GM19397 (cell line): ENCODE measurements around the gene ANKRD16.

Experiments
- ATAC-seq: cut with Tn5 transposase; IDR thresholded peaks from one replicate; pipeline ENCODE4 v1.9.1; 2021; ENCODE audit warnings: mild to moderate bottlenecking, moderate library complexity; ENCODE audit not compliant: unreplicated experiment

ANKRD16 gene

GRCh38 chr10:5904227-5904626 is 14.5 kb upstream of the ANKRD16 start:
- ATAC-seq: peak; percentile 84

DNA sequence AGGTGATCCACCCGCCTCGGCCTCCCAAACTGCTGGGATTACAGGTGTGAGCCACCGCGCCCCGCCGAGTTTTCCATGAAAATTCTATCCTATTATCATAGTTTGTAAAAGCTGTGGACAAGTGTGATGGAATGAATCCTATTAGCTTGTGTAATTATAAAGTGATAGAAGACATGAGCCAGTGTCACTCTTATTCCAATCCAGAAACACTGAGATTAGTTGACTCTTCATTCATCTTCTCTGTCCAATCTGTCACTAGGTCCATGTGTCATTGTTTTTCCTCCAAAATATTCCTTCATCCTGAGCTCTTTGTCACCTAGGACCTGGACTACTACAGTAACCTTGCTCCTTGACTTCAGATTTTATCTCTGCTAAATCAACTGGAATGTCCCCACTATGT is 13.9 kb upstream of the ANKRD16 start:
- ATAC-seq: no peak

- ATAC-seq: no peak
Measured at GRCh38 chr10:5902511-5903274, 13.0 kb upstream of the ANKRD16 start.

GRCh38 chr10:5900247-5900646 is 10.6 kb upstream of the ANKRD16 start:
- ATAC-seq: no peak

GRCh38 chr10:5898163-5898562 is 8.5 kb upstream of the ANKRD16 start:
- ATAC-seq: no peak

GRCh38 chr10:5897504-5897903 is 7.8 kb upstream of the ANKRD16 start:
- no peak for ATAC-seq

DNA sequence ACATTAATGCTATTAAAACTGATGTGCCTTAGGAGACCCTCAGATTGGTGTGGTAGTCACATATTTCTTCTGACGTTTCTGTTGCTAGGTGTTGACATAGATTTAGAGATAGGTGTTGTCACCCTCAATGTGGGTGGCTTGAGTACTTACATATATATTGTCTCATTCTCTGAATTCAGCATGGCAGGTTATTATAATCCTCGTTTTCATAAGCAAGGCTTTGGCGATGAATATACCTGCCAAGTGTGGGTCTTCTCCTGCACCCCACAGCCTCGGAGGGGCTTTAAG is 7.3 kb upstream of the ANKRD16 start:
- no peak for ATAC-seq

DNA sequence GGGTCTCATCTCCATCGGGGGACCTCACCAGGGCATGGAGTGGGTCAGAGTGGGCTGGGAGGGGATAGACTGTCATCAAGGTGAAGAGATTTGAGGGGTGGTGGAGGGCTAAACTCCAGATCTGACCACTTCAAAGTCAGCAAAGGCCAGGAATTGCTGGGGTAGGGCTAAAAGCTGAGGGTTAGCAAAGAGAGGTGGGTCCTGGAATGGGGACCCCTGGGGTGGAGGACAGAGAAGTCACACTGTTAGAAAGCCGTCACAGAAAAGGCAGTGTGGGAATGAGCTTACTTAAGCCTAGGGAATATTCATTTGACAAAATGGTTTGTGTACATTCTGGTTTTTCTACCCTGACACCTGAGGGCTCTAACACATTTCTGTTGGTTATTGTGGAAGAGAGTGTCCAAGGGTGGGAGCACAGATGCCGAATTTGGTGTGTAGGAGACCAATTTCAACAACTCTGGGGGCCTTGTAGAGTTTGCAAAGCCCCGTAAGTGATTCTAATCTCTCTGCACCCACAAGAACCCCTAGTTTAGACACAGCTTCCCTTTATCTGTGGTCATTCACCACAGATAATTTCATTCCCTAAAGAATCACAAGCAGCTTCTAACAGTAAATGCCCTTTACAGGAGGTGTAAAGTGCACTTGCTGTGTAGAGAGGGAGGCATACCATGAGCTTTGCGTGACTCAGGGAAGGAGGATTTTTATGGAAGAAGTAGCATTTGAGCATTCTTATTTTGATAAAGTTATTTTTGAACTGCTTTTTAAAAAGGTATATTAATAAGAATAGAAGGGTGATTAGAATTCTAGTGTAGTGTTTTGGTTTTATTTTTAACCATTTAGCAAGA is 6.7 kb upstream of the ANKRD16 start:
- ATAC-seq: no peak

DNA sequence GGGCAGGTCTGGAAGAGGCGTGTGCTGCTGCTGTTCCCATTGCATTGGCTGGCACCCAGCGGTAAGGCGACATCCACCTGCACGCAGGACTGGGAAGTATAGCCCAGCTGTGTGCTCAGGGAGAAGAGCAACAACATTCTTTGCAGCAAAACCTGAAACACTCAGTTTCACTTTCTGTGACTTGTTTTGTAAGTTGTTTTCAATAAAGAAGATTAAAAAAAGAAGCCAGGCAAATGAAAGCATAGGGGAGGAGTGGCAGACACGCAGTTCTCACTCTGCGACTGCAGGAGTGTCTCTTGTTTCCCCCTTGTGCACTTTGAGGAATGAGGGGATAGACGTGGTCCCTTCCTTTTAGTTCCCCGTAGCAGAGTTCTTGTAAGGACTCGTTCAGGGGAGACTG is 6.1 kb upstream of the ANKRD16 start:
- ATAC-seq: peak; percentile 74

- ATAC-seq: no peak
Measured at GRCh38 chr10:5895365-5895764, 5.7 kb upstream of the ANKRD16 start.

DNA sequence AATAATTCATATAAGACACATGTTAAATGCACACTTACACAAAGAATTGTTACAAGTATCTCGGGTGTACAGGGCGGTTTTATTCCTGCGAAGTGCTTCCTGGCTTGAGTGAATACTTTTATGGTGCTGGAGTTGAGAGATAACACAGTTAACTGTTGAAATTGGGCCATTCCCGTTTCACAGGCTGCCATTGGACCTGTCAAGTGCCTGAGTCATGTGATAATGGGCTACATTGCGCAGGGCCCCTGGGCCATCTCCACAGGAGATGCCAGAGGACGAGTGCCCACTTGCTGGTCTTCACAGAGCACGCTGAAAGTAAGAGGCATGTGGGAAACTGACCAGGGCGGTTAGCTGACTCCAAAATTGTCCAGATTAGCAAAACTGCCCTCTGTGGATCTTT is 5.2 kb upstream of the ANKRD16 start:
- no peak for ATAC-seq

DNA sequence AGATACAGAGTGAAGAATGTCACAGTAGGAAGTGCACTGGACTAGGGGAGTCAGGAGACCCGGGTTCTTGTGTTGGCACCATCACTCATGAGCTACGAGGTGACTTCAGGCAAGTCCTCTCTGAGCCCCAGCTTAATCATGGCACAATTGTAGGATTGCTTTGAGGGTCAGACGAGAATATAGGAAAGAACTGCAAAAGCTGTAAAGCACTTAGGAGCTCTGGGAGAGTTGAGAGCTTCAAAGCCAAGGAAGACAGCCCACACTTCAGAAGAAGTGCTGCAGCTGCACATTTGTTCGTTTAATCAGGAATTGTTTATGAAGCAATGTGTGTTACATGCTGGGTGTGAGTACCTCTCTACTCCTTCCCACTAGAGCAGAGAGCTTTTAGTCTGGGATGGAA is 4.7 kb upstream of the ANKRD16 start:
- no peak for ATAC-seq

- no peak for ATAC-seq
Measured at GRCh38 chr10:5893321-5893720, 3.6 kb upstream of the ANKRD16 start.

- ATAC-seq: no peak
Measured at GRCh38 chr10:5892007-5892406, 2.3 kb upstream of the ANKRD16 start.

DNA sequence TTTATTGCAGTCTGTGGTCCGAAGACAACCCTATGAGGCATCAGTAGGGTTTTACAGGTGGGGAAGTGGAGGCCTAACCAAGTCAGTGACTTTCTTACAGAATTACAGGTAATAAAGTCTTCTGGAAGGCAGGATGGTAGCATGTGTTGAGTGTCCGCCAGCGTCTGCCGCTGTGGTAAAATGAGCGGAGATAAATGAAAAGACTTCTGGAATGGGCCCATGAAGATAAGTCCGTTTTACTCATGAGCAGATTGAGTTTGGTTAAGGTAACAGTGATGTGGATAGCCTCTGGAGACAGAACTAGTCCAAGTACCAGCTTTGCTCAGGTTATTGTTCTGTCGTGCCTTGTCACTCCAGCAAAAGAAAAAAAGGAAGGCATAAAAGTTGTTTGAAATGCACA is 1.3 kb upstream of the ANKRD16 start:
- ATAC-seq: no peak

- peak; percentile 6 for ATAC-seq
Measured at GRCh38 chr10:5890452-5890915, 791 bp upstream of the ANKRD16 start.

DNA sequence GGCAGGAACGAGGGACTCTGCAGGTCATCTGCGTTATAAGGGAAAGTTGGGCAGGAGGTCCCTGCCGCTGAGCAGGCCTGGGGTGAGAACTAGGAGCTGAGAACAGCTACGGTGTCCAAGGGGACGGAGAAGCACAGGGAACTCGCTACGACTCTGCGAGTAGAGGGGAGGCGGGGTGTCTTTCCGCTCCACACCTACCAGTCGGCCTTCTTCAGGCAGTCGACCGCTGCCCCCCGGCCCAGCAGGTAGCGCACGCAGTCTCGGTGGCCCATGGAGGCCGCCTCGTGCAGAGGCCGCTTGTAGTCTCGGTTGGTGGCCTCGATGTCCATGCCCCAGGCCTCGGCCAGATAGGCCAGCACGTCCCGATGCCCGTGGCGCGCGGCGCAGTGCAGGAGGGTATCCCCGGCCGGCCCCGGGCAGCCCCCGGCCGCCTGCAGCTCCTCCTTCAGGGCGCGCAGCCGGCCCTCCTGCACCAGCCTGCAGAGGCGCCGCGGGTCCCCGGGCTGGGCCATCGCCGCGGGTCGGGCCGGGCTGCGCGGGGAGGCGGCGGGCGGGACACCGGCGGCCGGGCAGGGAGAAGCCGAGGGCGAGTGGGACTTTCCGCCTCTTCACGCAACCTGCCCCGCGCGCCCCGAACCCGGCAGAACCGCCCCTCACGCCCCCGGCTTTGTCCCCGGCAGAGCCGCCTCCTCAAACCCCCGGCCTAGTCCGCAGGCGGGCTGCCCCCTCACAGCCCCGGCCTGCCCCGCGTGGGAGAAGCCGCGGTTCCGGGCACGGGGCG is 660 bp downstream of the ANKRD16 start:
- peak; percentile 30 for ATAC-seq

- ATAC-seq: no peak
Measured at GRCh38 chr10:5888351-5888750, 1.3 kb downstream of the ANKRD16 start.

DNA sequence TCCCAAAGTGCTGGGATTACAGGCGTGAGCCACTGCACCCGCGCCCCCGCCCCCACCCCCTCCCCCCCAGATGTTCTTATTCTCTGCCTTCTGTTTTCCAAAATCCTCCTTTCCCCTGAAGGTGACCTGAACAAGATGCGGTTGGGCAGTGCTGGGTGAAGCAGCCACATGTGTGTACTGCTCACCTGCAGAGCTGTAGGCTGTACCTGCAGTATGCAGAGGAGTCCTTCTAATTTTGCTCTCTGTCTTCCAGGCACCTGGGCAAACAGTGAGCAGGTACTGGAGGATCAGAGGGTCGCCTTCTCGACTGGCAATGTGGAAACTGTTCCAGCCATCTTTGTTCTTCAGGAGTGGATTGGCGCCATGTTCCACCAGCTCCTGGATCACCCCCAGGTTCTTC is 2.1 kb downstream of the ANKRD16 start:
- ATAC-seq: no peak

DNA sequence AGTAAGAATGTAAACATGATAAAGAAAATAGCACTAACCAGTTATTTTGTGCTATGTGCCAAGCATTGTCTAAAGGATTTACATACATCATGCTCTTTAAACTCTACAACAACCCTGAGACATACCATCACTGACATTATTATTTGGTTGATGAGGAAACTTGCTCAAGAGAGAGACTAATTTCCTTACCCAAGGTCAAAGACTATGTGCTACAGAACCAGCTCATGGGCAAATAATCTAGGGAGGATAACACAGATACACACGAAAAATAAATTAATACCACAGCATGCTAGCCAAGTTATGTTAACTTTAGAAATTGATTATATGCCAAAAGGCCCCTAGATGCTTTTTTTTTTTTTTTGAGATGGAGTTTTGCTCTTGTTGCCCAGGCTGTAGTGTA is 2.7 kb downstream of the ANKRD16 start:
- no peak for ATAC-seq

GRCh38 chr10:5885619-5886018 is 4.1 kb downstream of the ANKRD16 start:
- no peak for ATAC-seq

GRCh38 chr10:5882961-5883360 is 6.7 kb downstream of the ANKRD16 start:
- no peak for ATAC-seq
